T-helper 17 cell (primary cell): Measurements from ENCODE around the gene SPAG6. TPM values are rescaled to one million over a fixed set of nuclear protein-coding genes. Genes with fewer than 3 reads are reported as not detected.

Experiments
- ATAC-seq: fragments of 150-1000 bp; cut with Tn5 transposase; 2 replicates; pipeline ENCODE4 v1.10.0; 2021; ENCODE audit warnings: mild to moderate bottlenecking, moderate library complexity
- DNase-seq, 3 donors: peaks; one replicate each; pipeline versions ENCODE4 v3.0.0 to v3.0.0-alpha.2; 2020 to 2021
- H3K9me3 ChIP-seq: one replicate; pipeline ENCODE4 v1.7.0; 2013; ENCODE audit warnings: low read length, mild to moderate bottlenecking; ENCODE audit not compliant: control insufficient read depth, poor library complexity, severe bottlenecking
- H3K27ac Mint-ChIP-seq: one replicate; pipeline ENCODE4 v1.8.0; 2022; ENCODE audit warnings: mild to moderate bottlenecking, moderate library complexity, mixed read lengths
- H3K27me3 Mint-ChIP-seq: one replicate; pipeline ENCODE4 v1.8.0; 2022; ENCODE audit warnings: mixed read lengths
- H3K36me3 Mint-ChIP-seq: one replicate; pipeline ENCODE4 v1.8.0; 2022; ENCODE audit warnings: low read depth, mixed read lengths
- H3K4me1 Mint-ChIP-seq: one replicate; pipeline ENCODE4 v1.8.0; 2022; ENCODE audit warnings: mild to moderate bottlenecking, mixed read lengths
- H3K4me3 Mint-ChIP-seq: one replicate; pipeline ENCODE4 v1.8.0; 2022; ENCODE audit warnings: mild to moderate bottlenecking, moderate library complexity, mixed read lengths
- total RNA-seq, 4 donors: library from RNA in 2 of 4; stranded (reverse) in 2 of 4; gene quantifications; one replicate each; pipeline ENCODE4 v1.2.3 and lab custom pipeline; 2022 to 2026

Gene SPAG6
- total RNA-seq, 2 donors from 2014 or later = not detected

DNA sequence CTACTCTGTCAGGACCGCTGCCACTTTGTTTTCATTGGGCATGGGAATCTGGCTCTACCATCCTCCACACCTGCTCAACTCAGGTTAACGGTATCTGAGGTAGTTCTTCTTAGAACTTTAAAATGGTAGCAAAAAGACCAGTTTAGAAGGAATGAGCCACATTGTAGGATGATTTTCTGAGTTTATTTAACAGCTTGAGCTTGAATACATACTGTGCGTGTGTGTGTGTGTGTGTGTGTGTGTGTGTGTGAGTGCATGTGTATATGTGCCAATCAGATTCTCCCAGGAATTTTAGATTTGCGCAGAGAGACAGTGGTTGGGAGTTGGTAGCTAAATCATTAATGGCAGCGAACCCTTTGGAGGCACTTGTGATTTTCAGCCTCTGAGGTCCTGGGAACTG is 81.4 kb downstream of the SPAG6 start:
- H3K27me3 Mint-ChIP-seq = peaks cover 37% of the 10 kb centered on the region
- H3K27ac Mint-ChIP-seq = no peak overlapping the region
- ATAC-seq (no peak), DNase-seq (no peak)
- H3K4me1 Mint-ChIP-seq = peaks cover 7% of the 10 kb centered on the region
- peaks cover 2% of the 10 kb centered on the region for H3K36me3 Mint-ChIP-seq
- no peak overlapping the region for H3K4me3 Mint-ChIP-seq
- H3K9me3 ChIP-seq = no peaks in the 10 kb centered on the region

DNA sequence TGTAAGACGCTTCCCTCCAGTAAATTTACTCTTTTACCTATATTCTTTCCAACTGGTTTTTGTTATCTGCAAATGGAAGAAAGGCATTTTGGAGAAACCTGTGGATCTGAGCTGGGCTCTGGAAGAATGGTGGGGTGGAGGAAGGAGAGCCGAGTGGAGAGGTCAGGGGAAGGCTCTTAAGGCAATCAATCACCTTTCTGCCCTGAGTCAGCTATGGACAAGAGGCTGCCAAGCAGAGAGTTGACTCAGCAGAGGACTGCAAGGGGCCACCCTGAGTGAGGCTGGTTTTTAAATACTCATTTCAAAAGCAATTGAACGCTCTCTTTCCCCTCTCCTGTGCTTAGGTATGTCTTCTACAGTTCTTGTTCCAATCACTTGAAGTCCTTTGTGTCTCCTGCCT is 81.8 kb downstream of the SPAG6 start:
- no peak overlapping the region for H3K4me3 Mint-ChIP-seq
- DNase-seq (no peak), ATAC-seq (no peak)
- no peak overlapping the region for H3K27ac Mint-ChIP-seq
- no peaks in the 10 kb centered on the region for H3K9me3 ChIP-seq
- H3K4me1 Mint-ChIP-seq = peaks cover 7% of the 10 kb centered on the region
- peaks cover 2% of the 10 kb centered on the region for H3K36me3 Mint-ChIP-seq
- peaks cover 37% of the 10 kb centered on the region for H3K27me3 Mint-ChIP-seq

DNA sequence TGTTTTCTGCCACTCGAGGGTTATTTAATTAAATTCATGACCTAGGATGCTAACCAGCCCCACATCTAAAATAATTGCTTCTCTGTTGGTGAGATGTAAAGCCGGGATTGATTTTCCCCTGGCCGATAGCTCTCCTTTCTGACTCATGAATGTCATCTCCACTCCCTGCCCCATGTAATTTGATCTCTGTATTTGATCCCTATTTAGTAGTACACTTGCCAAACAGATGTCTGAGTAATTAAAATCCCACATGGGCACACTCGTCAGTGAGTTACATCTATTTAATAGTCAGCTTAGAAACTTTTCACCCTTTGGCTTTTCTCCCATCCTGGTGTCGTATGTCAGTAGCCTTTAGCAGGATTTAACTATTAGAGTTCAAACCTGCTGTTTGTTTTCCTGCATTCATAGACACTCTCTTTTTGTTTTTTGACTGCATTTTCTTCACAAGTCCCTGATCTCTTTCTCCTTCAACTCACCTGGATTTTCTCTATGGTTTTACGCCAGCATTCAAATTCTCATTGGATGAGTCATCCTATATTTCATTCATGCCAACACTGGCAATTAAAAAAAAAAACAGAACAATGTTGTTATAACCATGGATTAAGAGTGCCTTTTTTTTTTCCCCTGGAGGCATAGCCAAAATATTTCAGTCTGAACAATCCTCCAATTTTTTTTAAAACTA is 82.7 kb downstream of the SPAG6 start:
- Mint-ChIP-seq H3K4me1 (peaks cover 7% of the 10 kb centered on the region), H3K36me3 (peaks cover 2% of the 10 kb centered on the region), H3K27me3 (peaks cover 37% of the 10 kb centered on the region)

DNA sequence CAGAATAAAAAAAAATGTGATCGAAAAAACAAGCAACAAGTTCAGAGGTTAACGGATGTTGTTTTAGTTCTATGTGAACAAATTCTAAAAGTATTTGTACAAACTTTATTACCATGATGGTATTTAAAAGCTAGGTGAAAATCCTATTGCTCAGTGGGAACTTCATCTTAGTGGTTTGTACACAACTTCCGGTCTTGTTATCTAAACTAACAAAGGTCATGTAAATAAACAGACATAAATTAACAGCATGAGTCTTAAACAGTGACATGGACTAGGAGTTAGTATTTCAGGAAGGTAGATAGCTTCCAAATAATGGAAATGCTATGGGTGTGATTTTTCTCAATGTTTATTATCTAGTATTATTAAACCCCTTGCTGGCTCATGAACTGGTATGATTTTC is 83.8 kb downstream of the SPAG6 start:
- peaks cover 7% of the 10 kb centered on the region for H3K4me1 Mint-ChIP-seq
- peaks cover 2% of the 10 kb centered on the region for H3K36me3 Mint-ChIP-seq
- H3K27ac Mint-ChIP-seq = no peak overlapping the region
- ATAC-seq (no peak), DNase-seq (no peak)
- H3K4me3 Mint-ChIP-seq = no peak overlapping the region
- H3K27me3 Mint-ChIP-seq = peaks cover 37% of the 10 kb centered on the region
- no peaks in the 10 kb centered on the region for H3K9me3 ChIP-seq

More for the DNA sequence above, 82.7 kb downstream of the SPAG6 start:
- no peak overlapping the region for H3K27ac Mint-ChIP-seq
- no peak for DNase-seq
- ATAC-seq = no peak
- H3K9me3 ChIP-seq = no peaks in the 10 kb centered on the region
- no peak overlapping the region for H3K4me3 Mint-ChIP-seq

DNA sequence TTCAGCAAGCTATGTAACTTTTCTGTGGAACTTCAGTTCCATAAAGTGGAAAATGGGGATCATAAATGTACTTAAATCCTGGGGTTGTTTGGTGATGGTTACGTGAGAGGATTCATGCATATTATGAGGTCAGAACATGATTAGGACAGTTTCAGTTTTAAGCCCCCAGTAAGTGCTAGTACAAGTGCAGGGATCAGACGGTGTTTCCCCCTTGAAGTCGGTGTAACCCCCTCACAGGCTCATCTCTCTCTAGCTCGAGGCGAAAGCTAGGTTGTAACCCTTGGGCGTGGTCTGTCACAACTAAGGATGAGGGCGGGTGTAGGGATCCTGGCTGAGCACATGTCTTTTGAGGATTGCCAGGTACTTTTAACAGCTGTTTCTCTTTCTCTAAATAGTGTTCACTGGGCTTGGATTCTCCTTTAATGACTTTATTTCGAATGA is 84.7 kb downstream of the SPAG6 start:
- H3K4me1 Mint-ChIP-seq = peaks cover 7% of the 10 kb centered on the region
- H3K9me3 ChIP-seq = no peaks in the 10 kb centered on the region
- DNase-seq (no peak), ATAC-seq (no peak)
- H3K27ac Mint-ChIP-seq = no peak overlapping the region
- peaks cover 37% of the 10 kb centered on the region for H3K27me3 Mint-ChIP-seq
- peaks cover 2% of the 10 kb centered on the region for H3K36me3 Mint-ChIP-seq
- no peak overlapping the region for H3K4me3 Mint-ChIP-seq

DNA sequence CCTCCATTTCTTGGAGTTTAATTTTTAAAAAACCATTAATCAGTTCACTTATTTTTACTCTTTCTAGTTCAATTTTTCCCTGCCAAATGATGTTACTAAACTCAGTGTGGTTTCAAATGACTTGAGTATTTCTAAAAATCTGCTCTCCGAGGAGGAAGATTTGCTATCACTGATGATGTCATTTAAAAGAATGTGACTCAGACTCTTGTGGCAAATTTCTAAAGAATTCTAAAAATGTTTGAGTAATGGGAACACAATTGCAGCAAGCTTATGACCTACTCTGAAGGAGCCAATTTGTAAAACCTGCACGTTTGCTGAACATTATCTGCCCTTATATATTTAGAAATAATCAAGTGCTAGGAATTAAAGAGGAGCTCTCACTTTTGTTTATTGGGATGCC is 88.6 kb downstream of the SPAG6 start:
- Mint-ChIP-seq H3K36me3 (no peaks in the 10 kb centered on the region), H3K4me1 (peaks cover 23% of the 10 kb centered on the region), H3K27me3 (peaks cover 16% of the 10 kb centered on the region), H3K27ac (no peak overlapping the region), H3K4me3 (no peak overlapping the region)
- DNase-seq = no peak
- no peak for ATAC-seq
- H3K9me3 ChIP-seq = no peaks in the 10 kb centered on the region

DNA sequence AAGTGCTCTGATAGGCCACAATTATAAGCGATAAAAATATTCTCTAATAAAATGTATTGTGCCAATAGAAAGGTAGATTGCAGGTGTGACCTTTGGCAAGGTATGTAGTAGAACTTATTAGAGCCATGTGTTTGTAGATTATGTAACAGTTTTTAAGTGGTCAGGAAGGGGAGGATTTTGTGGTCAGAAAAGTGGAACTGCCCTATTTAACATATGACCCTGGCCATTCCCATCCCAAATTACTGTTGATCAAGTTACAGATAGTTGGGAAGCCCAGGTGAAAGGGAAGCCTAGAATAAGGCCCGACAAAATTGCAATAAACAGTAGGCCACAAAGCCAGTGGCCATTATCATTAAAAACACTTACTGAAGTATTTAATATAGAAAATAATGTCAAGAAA is 89.2 kb downstream of the SPAG6 start:
- Mint-ChIP-seq H3K36me3 (no peaks in the 10 kb centered on the region), H3K27ac (no peak overlapping the region)

DNA sequence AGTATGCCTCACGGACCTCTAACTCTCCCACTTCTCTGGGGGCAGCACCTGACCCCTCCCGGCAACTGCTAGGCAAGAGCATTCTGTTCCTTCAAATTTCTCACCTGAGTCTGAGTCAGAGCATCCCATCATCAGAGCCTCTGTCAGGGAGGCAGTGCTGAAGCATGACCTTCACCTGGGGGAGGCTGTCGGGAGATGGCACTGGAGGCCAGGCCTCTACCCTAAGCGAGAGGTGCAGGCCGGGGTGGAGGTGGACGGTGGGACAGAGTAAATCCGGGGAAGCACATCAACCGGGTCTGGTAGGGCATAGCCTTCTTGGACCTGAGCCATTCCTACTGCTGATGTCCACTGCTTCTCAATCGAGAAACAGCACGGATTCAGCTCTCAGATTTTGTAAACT is 90.4 kb downstream of the SPAG6 start:
- Mint-ChIP-seq H3K4me1 (peaks cover 21% of the 10 kb centered on the region), H3K27ac (peak overlapping the region; percentile 98), H3K36me3 (no peaks in the 10 kb centered on the region), H3K4me3 (peak overlapping the region; percentile 25), H3K27me3 (no peaks in the 10 kb centered on the region)
- DNase-seq = no peak
- no peaks in the 10 kb centered on the region for H3K9me3 ChIP-seq
- ATAC-seq = no peak

More for the DNA sequence above, 89.2 kb downstream of the SPAG6 start:
- H3K9me3 ChIP-seq = no peaks in the 10 kb centered on the region
- no peak for ATAC-seq
- no peak for DNase-seq
- peaks cover 23% of the 10 kb centered on the region for H3K4me1 Mint-ChIP-seq
- H3K4me3 Mint-ChIP-seq = no peak overlapping the region
- peaks cover 10% of the 10 kb centered on the region for H3K27me3 Mint-ChIP-seq

DNA sequence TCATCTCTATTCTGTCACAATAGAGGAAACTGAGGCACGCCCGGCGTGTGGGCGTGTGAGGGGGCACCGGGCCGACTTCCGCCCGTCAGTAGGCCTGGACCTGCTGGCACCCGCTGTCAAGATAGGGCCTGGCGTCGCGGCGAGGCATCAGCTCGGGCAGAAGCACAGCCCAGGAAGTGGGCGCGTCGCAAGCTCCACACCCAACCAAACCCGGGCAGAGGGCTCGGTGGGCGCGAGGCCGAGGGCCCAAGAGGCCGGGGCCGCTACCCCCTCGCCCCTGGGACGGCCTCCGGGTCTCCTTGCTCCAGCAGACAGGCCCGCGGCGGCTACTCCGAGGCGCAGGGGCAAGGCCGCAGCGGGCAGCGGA is 91.2 kb downstream of the SPAG6 start:
- Mint-ChIP-seq H3K4me1 (peaks cover 23% of the 10 kb centered on the region), H3K27ac (peak overlapping the region; percentile 98), H3K27me3 (no peaks in the 10 kb centered on the region), H3K4me3 (peak overlapping the region; percentile 93), H3K36me3 (peaks cover 2% of the 10 kb centered on the region)
- ATAC-seq = peak; percentile 43
- H3K9me3 ChIP-seq = no peaks in the 10 kb centered on the region
- DNase-seq = no peak

DNA sequence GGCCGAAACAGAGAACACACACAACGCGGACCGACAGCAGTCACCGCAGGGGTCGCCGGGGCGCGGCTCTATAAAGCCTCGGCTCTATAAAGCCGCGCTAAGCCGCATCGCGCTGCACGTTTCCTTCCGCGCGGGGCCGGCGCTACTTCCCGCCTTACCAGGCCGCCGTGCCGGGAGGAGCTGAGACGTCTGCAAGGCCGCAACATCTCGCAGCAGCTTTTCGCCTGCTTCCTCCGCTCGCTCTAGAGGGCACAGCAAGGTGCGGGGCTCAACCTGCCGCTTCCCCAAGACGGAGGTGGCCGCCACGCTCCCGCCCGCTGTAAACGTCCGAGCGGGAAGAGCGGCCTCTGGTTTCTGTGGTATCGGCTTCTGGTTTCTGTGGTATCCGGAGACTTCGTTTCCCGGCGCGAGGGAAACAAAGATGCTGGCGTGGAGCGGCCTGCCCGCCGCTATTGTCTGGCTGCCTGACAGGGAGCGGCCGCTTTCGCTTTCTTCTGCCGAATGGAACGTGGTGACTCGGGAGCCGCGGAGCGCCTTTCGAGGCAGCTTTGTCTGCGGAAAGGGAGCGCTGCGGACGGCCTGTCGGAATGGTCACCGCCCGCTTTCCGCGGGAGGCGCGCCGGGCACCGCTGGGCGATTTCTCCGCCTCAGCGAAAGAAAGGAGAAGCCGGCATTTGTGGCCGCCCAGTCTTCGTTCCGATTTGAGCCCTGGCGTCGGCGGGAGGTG is 91.8 kb downstream of the SPAG6 start:
- peaks cover 23% of the 10 kb centered on the region for H3K4me1 Mint-ChIP-seq
- peak; percentile 90 for ATAC-seq
- H3K27ac Mint-ChIP-seq = peak overlapping the region; percentile 98
- peak; percentile 73 to 83 (median 79) for DNase-seq
- H3K27me3 Mint-ChIP-seq = no peaks in the 10 kb centered on the region
- H3K36me3 Mint-ChIP-seq = peaks cover 2% of the 10 kb centered on the region
- no peaks in the 10 kb centered on the region for H3K9me3 ChIP-seq
- H3K4me3 Mint-ChIP-seq = peak overlapping the region; percentile 93

DNA sequence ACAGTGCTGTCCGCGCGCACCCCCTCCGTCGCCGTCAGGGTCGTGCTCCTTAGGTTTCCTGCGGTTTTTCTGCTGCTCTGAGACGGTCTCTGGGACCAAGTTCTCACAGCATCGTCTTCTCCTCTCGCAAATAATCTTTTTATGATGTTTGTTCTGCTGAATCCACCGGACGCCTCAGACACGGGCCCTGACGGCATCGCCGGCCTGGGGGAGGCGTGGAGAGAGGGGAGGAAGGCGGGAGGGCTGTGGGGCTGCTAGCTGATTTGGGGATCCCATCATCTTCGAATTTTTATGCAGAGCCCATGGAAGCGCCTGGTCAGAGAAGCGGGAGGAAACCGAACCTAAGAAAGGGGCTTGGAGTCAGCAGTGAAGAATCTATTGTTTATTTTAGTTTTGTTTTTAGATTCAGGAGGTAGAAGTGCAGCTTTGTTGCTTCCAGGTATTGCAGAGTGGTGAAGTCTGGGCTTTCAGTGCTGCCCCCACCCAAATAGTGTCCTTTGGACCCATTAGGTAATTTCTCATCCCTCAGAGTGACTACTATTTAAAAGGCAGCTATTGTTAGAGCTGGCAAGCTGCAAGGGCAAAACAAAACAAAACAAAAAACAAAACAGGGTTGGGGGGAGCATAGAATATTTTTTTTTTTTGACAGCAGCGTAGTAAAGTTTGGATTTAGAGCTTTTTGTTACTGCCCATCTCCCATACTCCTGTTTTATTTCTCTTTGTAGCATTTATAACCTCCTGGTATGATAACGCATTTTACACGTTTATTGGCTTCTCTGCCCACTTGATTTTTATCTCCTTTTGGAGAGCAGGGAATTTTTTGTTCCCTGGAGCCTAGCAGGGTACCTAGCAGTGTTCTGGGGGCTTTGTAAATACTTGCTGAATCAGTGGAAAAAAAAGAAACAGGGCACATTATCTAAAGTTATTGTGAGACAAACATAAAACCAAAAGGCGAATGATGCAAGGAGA is 92.6 kb downstream of the SPAG6 start:
- H3K36me3 Mint-ChIP-seq = peaks cover 2% of the 10 kb centered on the region
- no peaks in the 10 kb centered on the region for H3K9me3 ChIP-seq
- ATAC-seq (peak; percentile 26), DNase-seq (peak in 2 of 3 donors; percentile 19)
- H3K4me3 Mint-ChIP-seq = peak overlapping the region; percentile 93
- H3K27ac Mint-ChIP-seq = peak overlapping the region; percentile 98
- H3K27me3 Mint-ChIP-seq = no peaks in the 10 kb centered on the region
- H3K4me1 Mint-ChIP-seq = peaks cover 23% of the 10 kb centered on the region

DNA sequence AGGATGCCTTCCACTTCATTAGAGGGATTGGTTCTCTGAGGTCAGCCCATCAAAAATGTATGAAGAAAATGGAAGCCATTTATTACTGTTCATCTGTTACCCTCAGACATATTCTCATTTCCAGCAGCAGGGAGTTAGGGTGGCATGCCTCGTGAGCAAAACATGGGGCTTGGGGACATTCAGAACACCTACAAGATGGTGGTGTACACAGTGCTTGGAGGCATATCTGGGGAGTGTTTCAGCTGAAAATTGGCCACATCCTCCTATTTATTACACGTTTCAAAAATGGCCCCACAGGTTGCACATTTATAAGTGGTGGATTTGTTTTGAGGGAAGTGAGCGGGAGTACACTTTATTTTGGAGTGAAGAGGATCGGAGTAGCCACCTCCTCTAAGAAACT is 93.4 kb downstream of the SPAG6 start:
- H3K4me3 Mint-ChIP-seq = peak overlapping the region; percentile 93
- no peaks in the 10 kb centered on the region for H3K27me3 Mint-ChIP-seq
- ATAC-seq (no peak), DNase-seq (no peak)
- H3K9me3 ChIP-seq = no peaks in the 10 kb centered on the region
- H3K36me3 Mint-ChIP-seq = peaks cover 2% of the 10 kb centered on the region
- H3K4me1 Mint-ChIP-seq = peaks cover 23% of the 10 kb centered on the region
- H3K27ac Mint-ChIP-seq = peak overlapping the region; percentile 98

DNA sequence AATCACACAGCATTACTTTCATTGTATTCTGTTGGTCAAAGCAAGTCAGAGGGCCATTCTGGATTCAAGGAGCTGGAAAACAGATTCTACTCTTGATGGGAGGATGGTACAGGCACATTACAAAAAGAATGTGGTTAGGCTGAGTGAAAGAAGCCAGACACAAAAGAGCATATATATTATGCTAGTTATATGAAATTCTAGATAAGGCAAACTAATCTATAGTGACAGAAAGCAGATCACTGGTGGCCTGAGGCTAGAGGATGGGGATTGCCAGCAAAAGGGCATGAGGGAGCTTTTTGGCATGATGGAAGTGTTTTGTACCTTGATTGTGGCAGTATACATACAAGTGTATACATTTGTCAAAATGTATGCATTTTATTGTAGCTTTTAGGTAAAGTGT is 96.8 kb downstream of the SPAG6 start:
- Mint-ChIP-seq H3K27me3 (peaks cover 21% of the 10 kb centered on the region), H3K4me1 (peaks cover 22% of the 10 kb centered on the region), H3K27ac (no peak overlapping the region)

More for the DNA sequence above, 96.8 kb downstream of the SPAG6 start:
- Mint-ChIP-seq H3K36me3 (peaks cover 7% of the 10 kb centered on the region), H3K4me3 (no peak overlapping the region)
- DNase-seq (no peak), ATAC-seq (no peak)
- no peaks in the 10 kb centered on the region for H3K9me3 ChIP-seq
